Uterus (tissue), 2 donors: ENCODE results near the gene MSH2.

ENCODE experiments used
- CTCF ChIP-seq, 4 experiments: fragments of 200-600 bp in 2 of 4; fragments of 450-650 bp in 2 of 4; sonication (generic) in 2 of 4; IDR thresholded peaks; one replicate each; pipeline ENCODE4 v1.5.1; 2016 to 2019; ENCODE audit warnings: antibody characterized with exemption in 4 of 4, mild to moderate bottlenecking in 2 of 4, moderate library complexity in 1 of 4
- POLR2A ChIP-seq, 2 donors: fragments of 450-650 bp; IDR thresholded peaks; one replicate each; pipeline ENCODE4 v1.6.1; 2016; ENCODE audit warnings: antibody characterized with exemption in 2 of 2, mild to moderate bottlenecking in 1 of 2, moderate library complexity in 1 of 2

DNA sequence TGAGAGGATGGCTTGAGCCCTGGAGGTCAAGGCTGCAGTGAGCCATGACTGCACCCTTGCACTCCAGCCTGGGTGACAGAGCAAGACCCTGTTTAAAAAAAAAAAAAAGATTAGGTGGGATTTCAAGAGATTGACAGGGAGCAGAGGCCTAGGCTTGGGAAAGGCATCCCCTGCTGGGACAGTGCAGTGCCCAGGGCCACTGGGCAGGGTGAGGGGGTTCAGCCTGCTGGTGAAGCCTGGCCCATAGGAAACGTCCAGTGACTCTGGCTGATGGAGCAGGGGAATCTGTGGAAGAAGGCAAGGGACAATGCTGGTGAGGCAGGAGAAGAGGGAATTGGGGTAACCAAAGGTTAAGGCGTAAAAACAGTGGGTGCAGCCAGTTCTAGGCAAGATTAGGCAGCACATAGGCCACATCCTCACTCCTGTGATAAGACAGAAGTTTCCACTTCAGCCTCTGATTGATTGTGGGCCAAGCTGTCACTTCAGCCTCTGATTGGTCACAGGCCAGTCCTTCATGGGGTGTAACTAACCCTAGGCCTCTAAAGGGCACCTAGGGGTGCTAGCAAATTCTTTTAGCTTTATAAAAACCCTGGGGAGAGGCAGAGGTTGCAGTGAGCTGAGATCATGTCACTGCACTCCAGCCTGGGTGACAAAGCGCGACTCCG is 128.6 kb downstream of the MSH2 start:
- TF ChIP-seq CTCF (IDR thresholded peaks at IDR 0.05), result no peak
- TF ChIP-seq POLR2A (IDR thresholded peaks at IDR 0.05), result no peak
